Transverse colon (tissue), 3 donors: ENCODE results near the gene NRARP.

Experiments used
- CTCF ChIP-seq, 5 experiments: fragments of 200-600 bp in 3 of 5; fragments of 450-650 bp in 2 of 5; sonication (generic) in 3 of 5; IDR thresholded peaks; 1 replicate in 2 of 5; 2 replicates in 3 of 5; pipeline ENCODE4 v1.5.1; 2016 to 2017; ENCODE audit warnings: antibody characterized with exemption in 5 of 5, inconsistent platforms in 3 of 5, mild to moderate bottlenecking in 2 of 5, moderate library complexity in 1 of 5
- POLR2A ChIP-seq: fragments of 450-650 bp; IDR thresholded peaks from one replicate; pipeline ENCODE4 v1.6.1; 2016; ENCODE audit warnings: antibody characterized with exemption, mild to moderate bottlenecking, moderate library complexity

GRCh38 chr9:137255448-137256114 lies 46.5 kb downstream of the NRARP start:
- TF ChIP-seq CTCF (IDR thresholded peaks at IDR 0.05) (no peak), POLR2A (peak; percentile 6)
